ENCODE data around the gene CYP11A1.

Gene CYP11A1

GRCh38 chr15:74367296-74367854 lies at the start of gene CYP11A1:
Gene CYP11A1, minus strand, starts transcription at chr15:74367646. Its CDS starts 61 bp downstream, at chr15:74367585.
- DNase-seq: no peak

DNA sequence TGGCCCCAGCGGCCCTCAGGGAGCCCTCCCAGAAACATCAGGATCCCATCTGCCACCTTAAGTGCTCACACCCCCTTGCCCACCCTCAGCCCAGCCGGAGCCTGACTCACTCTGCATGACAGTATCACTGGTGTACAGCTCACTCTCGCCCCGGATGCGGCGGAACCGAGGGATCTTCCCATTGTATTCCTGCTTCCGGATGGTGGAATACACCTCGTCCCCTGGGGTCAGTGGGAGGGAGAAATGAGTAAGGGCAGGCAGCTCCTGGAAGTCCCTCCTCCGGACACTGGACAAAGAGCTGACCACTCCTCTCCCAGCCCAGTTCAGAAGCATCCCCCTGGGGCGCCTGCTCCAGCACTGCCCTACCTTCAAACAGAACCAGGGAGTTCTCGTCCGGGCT lies 49.8 kb upstream of the CYP11A1 start:
- no peak for DNase-seq

DNA sequence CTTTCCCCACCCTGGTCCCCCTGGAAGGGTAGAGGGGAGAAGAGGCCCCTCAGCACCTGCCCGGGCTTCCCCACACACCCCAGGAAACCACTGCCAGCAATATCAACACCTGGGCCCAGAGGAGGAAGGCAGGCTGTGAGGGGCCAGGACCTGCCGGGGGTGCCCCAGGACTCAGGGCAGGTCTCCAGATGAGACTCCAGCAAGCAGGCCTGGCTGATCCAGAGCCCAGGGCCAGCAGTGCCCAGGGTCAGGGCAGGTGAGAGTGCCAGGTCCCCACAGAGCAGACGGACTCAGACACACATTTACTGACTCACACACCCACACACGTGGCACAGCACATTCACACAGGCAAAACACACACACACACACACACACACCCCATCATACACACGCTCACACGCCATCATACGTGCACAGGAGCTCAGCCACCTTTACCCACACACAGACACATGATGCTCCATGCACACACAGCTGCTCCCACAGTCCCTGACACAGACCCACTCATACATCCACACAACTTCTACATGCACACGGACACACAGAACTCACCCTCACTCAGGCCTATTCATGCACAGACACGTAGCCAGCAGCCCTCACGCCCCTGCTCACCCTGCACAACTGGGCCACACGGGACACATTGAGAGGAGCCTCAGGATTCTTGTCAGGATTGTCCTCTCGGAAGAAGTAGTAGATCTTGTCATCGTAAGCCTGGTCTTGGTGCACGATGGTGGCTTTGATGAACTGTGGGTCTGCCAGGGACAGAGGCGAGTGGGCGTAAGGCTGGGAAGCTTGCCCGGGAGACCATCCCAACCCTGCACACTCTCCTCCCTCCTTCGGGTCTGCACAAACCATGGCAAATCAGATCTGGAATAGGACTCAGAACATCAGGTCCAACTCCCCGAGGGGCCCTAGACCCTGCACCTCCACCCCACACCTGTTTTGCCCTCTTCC lies 48.8 kb upstream of the CYP11A1 start:
- no peak for DNase-seq

GRCh38 chr15:74414603-74415338 lies 47.3 kb upstream of the CYP11A1 start:
- DNase-seq: no peak

- no peak for DNase-seq
These were observed 46.7 kb upstream of the CYP11A1 start for GRCh38 chr15:74414081-74414580.

DNA sequence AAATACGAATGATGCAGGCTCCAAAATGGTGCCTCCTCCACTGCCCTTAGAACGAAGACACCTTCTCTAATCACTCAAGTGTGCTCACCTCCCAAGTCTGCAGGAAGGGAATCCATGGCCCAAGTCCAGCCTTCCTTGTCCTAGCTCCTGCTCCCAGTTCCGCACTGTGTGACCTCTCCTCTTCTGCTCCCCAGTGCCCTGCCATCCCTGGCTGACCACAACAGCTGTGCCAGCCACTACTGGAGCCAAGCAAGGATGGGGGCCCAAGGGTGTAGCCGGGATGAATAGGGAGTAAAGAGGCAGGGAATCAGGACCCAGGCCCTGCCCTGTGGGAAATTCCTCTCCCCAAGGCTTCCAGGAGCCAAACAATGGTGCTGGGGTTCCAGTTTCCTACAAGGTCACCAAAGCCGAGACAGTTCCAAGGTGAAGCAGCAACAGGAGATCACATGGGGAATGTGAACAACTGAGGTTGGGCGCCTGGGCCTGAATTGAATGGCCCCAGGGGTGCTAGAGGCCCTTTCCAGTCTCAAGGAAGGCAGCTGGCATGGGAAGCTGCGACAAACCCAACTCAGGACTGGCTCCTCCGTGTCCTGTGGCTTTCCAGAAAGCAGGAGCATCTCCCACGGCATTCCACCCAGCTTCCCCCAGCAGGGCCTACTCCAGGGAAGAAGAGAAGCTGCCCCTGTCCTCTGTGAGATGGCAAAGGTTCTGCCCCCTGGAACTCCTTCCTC lies 46.1 kb upstream of the CYP11A1 start:
- DNase-seq: no peak

GRCh38 chr15:74412159-74412558 lies 44.7 kb upstream of the CYP11A1 start:
- DNase-seq: no peak

- no peak for DNase-seq
These were observed 44.2 kb upstream of the CYP11A1 start for GRCh38 chr15:74411686-74412085.

GRCh38 chr15:74410502-74410901 lies 43.1 kb upstream of the CYP11A1 start:
- DNase-seq: no peak

DNA sequence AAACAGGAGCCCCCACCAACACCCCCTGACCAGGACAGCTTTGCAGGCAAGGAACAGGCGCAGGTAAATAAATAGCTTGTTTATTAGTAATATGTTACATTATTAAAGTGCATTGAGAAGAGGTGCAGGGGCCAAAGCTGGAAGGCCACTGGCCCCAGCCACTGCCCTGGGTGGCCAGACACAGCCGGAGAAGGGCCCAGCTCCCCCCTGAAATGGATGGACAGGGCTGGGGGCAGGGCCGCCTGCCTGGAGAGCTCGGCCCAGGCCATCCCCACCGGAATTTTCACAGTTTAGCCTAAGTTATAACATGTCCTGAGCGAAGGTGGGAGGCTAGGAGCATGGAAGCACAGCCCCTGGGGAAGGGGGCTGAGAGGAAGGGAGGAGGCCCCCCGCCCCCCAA lies 41.8 kb upstream of the CYP11A1 start:
- DNase-seq: no peak

- no peak for DNase-seq
These were observed 41.4 kb upstream of the CYP11A1 start for GRCh38 chr15:74408815-74409214.

DNA sequence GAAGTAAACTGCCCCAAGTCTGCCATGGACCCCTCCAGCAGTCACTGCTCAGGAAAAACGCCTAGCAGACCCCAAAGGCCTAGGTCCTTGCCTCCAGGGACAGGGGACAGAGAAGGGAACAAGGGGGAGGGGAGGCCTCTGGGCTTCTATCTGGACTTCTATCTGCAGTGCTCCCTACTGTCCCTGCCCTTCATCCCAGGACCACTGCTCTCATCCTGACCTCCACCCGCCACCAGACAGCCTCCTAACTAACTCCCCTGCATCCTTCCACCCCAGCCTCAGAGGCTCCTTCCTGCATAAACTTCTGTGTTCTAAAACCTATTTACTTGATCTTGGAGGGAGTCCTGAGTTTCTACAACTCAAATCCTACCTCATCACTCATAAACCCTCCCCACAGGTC lies 40.9 kb upstream of the CYP11A1 start:
- DNase-seq: no peak

- no peak for DNase-seq
These were observed 39.7 kb upstream of the CYP11A1 start for GRCh38 chr15:74406992-74407705.

- no peak for DNase-seq
These were observed 39.1 kb upstream of the CYP11A1 start for GRCh38 chr15:74406517-74406916.

GRCh38 chr15:74405823-74406222 lies 38.4 kb upstream of the CYP11A1 start:
- DNase-seq: no peak

- no peak for DNase-seq
These were observed 36.6 kb upstream of the CYP11A1 start for GRCh38 chr15:74403991-74404563.

DNA sequence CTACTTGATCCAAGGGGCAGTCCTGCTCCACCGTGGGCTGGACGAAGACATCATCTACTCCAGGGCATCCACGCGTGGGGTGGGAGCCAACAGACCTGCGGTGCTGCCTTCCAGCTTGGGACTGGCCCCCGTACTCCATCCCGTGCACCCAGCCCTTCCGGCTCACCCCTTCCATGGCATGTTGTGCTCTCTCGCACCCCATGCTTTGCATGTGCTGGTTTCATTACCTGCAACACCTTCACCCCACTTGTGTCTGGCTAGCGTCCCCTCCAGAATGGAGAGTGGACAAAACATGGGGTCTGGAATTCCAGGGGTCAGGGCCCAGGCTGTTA lies 36.1 kb upstream of the CYP11A1 start:
- DNase-seq: no peak

- no peak for DNase-seq
These were observed 35.6 kb upstream of the CYP11A1 start for GRCh38 chr15:74402873-74403587.

DNA sequence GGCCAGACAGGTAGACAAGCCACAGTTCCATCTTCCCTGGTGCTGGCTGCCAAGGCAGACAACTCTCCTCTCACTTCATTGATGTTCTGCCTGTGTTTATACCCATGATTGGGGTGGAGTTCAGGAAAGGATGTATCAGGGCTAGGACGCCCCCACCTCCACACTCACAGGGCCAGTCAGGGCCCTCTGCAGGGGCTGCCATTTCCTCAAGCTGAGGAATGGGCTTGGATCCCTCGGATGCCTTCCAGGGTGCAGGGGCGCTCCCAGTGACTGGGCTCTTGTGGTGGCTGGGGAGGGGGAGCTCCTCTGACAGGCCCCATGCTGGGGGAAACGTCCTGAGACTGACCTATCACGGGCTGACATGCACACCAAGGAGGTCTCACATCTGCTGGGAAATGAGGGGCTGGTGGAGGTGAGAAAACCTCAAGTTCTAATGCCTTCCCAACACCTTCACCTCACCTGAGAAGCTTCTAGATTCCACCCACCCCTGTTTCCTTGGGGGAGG lies 34.9 kb upstream of the CYP11A1 start:
- no peak for DNase-seq

DNA sequence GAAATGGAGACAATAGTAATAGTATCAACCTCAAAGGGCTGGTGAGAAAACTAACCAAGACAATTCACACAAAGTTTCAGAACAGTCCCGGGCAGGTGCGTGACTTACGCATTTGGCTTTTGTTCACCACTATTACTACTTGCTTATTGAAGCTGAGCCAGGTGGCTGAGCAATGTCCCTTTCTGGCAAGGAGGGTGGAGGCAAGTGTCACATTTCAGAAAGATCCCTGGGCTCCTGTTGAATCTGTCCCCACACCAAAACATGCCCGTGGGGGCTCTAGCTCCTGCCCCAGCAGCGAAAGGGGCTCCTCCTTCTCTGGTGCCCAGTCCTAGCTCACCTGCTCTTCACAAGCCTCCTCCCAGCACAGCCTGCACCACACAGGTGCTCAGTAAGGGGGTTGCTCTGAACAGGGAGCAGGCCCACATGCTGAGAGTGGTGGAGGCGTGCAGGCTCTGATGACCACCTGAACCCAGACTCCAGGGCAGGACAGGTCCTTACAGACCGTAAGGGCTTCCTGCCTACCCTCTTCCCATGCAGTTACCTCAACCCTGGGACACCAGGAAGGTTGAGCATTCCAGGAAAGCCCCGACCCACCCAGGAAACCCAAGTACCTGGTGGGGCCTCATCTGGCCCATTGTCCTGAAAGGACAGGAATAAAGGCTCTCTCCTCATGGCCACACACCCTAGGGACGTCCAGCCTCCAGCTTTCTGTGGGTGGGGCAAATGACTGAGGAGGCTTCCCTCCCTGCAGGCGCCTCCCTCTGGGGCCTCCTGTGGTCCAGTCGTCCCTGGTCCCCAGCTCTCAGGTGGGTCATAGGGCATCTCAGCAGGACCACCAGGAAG lies 33.7 kb upstream of the CYP11A1 start:
- no peak for DNase-seq

All from NCI-H524 treated with DMSO at 0.1 percent for 48 hours (cell line).